Keratinocyte (primary cell): ENCODE results near the gene TSPYL6. TPM values are rescaled to one million over a fixed set of nuclear protein-coding genes. Genes with fewer than 3 reads are reported as not detected.

Experiments used
- DNase-seq: peaks from one replicate; pipeline ENCODE4 v3.0.0-alpha.2; 2011; ENCODE audit warnings: low read depth, missing footprints, low spot score
- FAIRE-seq: peaks from 2 replicates; lab custom pipeline; 2011; peaks lifted over from hg19 to GRCh38; lab: Jason Lieb, UNC
- H2AFZ ChIP-seq: 2 replicates; pipeline ENCODE4 v1.6.0; 2012; ENCODE audit warnings: low read length, control low read depth, inconsistent platforms; ENCODE audit not compliant: control insufficient read depth
- H3K27ac ChIP-seq: 2 replicates; pipeline ENCODE4 v1.5.1; 2011; ENCODE audit warnings: low read length; ENCODE audit not compliant: control insufficient read depth, insufficient read depth
- H3K27me3 ChIP-seq: 3 replicates; pipeline ENCODE4 v1.6.0; 2011; ENCODE audit warnings: low read length; ENCODE audit not compliant: control insufficient read depth, insufficient read depth; ENCODE audit errors: extremely low read depth
- H3K36me3 ChIP-seq, 2 experiments: 2 replicates in 1 of 2; 3 replicates in 1 of 2; pipeline ENCODE4 v1.5.1; 2011; ENCODE audit warnings: low read length in 2 of 2, mild to moderate bottlenecking in 1 of 2; ENCODE audit not compliant: control insufficient read depth in 2 of 2, insufficient read depth in 2 of 2; ENCODE audit errors: extremely low read depth in 1 of 2
- H3K4me1 ChIP-seq: 3 replicates; pipeline ENCODE4 v1.5.1; 2011; ENCODE audit warnings: low read length; ENCODE audit not compliant: control insufficient read depth, insufficient read depth; ENCODE audit errors: extremely low read depth
- H3K4me2 ChIP-seq: 3 replicates; pipeline ENCODE4 v1.6.0; 2011; ENCODE audit warnings: low read depth, low read length; ENCODE audit not compliant: control insufficient read depth, insufficient read depth; ENCODE audit errors: extremely low read depth
- H3K4me3 ChIP-seq, 3 experiments: fragments of 200-600 bp in 1 of 3; sonication (generic) in 1 of 3; 2 replicates in 2 of 3; 3 replicates in 1 of 3; pipeline ENCODE4 v1.5.1; 2011 to 2016; ENCODE audit warnings: low read length in 3 of 3, mild to moderate bottlenecking in 3 of 3, control low read depth in 2 of 3, inconsistent platforms in 1 of 3, low read depth in 1 of 3, mixed read lengths in 1 of 3, mixed run types in 1 of 3, moderate library complexity in 1 of 3; ENCODE audit not compliant: control insufficient read depth in 2 of 3, insufficient read depth in 2 of 3; ENCODE audit errors: extremely low read depth in 1 of 3
- H3K79me2 ChIP-seq: 2 replicates; pipeline ENCODE4 v1.6.0; 2012; ENCODE audit warnings: low read length; ENCODE audit not compliant: control insufficient read depth, insufficient read depth
- H3K9ac ChIP-seq: 3 replicates; pipeline ENCODE4 v1.6.0; 2011; ENCODE audit warnings: low read length; ENCODE audit not compliant: control insufficient read depth, insufficient read depth; ENCODE audit errors: extremely low read depth
- H3K9me1 ChIP-seq: 3 replicates; pipeline ENCODE4 v1.6.0; 2011; ENCODE audit warnings: low read length; ENCODE audit not compliant: control insufficient read depth, insufficient read depth; ENCODE audit errors: extremely low read depth
- H3K9me3 ChIP-seq: 2 replicates; pipeline ENCODE4 v1.5.1; 2012; ENCODE audit warnings: low read depth, low read length; ENCODE audit not compliant: control insufficient read depth
- H4K20me1 ChIP-seq: 3 replicates; pipeline ENCODE4 v1.6.0; 2011; ENCODE audit warnings: low read length; ENCODE audit not compliant: control insufficient read depth, insufficient read depth; ENCODE audit errors: extremely low read depth
- EZH2 ChIP-seq: IDR thresholded peaks from one replicate; pipeline ENCODE4 v1.6.1; 2012; ENCODE audit warnings: inconsistent platforms, mild to moderate bottlenecking, low read length, moderate library complexity
- dilution Hi-C: fragments of 300-500 bp; cut with MboI; formaldehyde crosslinking; loops from one replicate; pipeline ENCODE4 v1.7.0; 2020; ENCODE audit warnings: low sequenced_read_pairs; ENCODE audit not compliant: extremely low pct_ligation_motif_present
- polyA plus RNA-seq, 5 experiments: library from polyadenylated mRNA; depleted of rRNA in 3 of 5; stranded (reverse) in 3 of 5; stranded (forward) in 1 of 5; unstranded in 1 of 5; fragments of >200 nt; gene quantifications; 1 replicate in 1 of 5; 2 replicates in 3 of 5; 3 replicates in 1 of 5; pipeline versions ENCODE4 v1.2.1 to v1.2.3, GENCODE V29; 2011 to 2012; ENCODE audit warnings: missing spikeins in 2 of 5, low read depth in 1 of 5, low replicate concordance in 1 of 5
- TF ChIP-seq, protein P1 (sequence below), 3 experiments: IDR thresholded peaks in 1 of 3; conservative IDR thresholded peaks in 1 of 3; optimal IDR thresholded peaks in 1 of 3; 2 replicates in 2 of 3; 3 replicates in 1 of 3; pipeline versions ENCODE3 to v1.5.1; 2011; ENCODE audit warnings: low read length in 3 of 3, mild to moderate bottlenecking in 3 of 3, moderate library complexity in 2 of 3, control low read depth in 1 of 3, inconsistent platforms in 1 of 3; ENCODE audit not compliant: insufficient read depth in 2 of 3; ENCODE audit errors: extremely low read depth in 1 of 3

The TSPYL6 gene
- polyA plus RNA-seq, 1 donor (not counting 4 experiments of a cell fraction or from before 2014, with no cell fraction given): not detected

DNA sequence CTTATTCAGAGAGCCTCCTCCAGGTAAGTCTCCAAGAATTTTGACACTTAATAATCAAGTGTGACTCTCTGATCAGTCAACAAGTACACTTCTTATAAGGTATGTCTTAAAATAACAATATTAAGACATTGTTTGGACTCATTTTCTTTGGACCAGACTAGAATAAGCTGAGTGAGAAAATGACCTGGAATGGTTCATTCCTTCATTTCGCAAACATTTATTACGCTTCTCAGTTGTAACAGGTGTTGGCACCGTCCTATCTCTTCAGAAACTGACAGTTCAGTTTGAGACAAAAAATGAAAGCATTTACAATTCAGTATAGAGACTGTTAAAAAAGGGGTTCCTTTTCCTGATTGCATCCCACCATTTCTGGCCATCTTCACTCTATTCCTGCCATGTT is 46.6 kb downstream of the TSPYL6 start:
- H3K4me3 ChIP-seq: no peak overlapping the region
- H3K27ac ChIP-seq: no peak overlapping the region
- DNase-seq (no peak), FAIRE-seq (no peak)
- H3K9ac ChIP-seq: no peak overlapping the region
- no peaks in the 10 kb centered on the region for H3K27me3 ChIP-seq
- no peaks in the 10 kb centered on the region for H4K20me1 ChIP-seq
- no peaks in the 10 kb centered on the region for H3K4me1 ChIP-seq
- no peaks in the 10 kb centered on the region for H3K9me3 ChIP-seq
- no peaks in the 10 kb centered on the region for H3K36me3 ChIP-seq
- H2AFZ ChIP-seq: no peak overlapping the region
- TF ChIP-seq, protein P1, sequence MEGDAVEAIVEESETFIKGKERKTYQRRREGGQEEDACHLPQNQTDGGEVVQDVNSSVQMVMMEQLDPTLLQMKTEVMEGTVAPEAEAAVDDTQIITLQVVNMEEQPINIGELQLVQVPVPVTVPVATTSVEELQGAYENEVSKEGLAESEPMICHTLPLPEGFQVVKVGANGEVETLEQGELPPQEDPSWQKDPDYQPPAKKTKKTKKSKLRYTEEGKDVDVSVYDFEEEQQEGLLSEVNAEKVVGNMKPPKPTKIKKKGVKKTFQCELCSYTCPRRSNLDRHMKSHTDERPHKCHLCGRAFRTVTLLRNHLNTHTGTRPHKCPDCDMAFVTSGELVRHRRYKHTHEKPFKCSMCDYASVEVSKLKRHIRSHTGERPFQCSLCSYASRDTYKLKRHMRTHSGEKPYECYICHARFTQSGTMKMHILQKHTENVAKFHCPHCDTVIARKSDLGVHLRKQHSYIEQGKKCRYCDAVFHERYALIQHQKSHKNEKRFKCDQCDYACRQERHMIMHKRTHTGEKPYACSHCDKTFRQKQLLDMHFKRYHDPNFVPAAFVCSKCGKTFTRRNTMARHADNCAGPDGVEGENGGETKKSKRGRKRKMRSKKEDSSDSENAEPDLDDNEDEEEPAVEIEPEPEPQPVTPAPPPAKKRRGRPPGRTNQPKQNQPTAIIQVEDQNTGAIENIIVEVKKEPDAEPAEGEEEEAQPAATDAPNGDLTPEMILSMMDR (optimal IDR thresholded peaks at IDR 0.05 in 1 of 3, IDR thresholded peaks at IDR 0.05 in 1 of 3, conservative IDR thresholded peaks at IDR 0.05 in 1 of 3; ENCODE audit: extremely low read depth in 1 of 3, insufficient read depth in 2 of 3, low read length in 3 of 3): no peak
- H3K4me2 ChIP-seq: no peak overlapping the region
- dilution Hi-C loops: no loop called here
- H3K79me2 ChIP-seq: no peaks in the 10 kb centered on the region
- H3K9me1 ChIP-seq: no peaks in the 10 kb centered on the region

DNA sequence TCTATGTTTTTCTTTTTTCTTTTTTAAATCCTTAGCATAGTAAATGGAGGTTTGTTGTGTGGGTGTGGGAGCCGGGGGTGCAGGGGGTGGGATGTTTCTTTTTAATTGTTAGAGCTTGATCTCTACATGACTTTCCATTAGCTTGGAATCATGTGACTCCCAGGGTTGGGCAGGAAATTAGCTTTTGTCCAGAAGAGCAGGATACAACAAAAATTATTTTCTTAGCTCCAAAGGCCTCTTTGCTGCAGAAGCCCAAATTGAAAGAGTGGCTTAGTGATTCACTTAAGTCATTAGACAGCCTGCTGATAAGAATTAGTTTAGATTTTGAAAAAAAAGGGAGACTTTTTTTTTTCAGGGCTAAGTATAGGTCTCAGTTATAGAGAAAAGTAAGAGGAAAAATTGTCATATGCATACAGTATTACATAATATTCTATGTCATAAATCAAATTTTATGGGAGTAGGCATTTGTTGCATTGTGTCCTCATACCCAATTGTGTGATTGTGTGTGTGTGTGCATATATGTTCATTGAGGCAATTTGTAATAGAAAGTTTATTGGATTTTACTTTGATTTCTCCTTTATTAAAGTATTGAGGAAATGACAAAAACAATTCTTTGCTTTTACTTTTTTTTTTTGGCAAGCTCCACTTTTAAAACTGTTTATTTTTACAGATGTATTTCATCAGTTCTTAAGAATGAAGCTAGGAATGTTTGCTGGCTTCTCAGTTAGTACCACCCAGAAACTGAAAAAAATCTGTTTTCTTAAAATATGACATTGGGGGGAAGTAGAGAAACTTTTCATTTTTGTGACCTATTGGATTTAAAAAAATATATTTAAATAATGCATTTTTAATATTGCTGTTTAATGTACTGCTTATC is 47.4 kb downstream of the TSPYL6 start:
- Histone ChIP-seq H3K36me3 (no peaks in the 10 kb centered on the region), H3K4me3 (no peak overlapping the region), H3K4me2 (no peak overlapping the region), H3K79me2 (no peaks in the 10 kb centered on the region), H3K9me3 (no peaks in the 10 kb centered on the region), H3K9ac (no peak overlapping the region), H3K4me1 (no peaks in the 10 kb centered on the region), H4K20me1 (no peaks in the 10 kb centered on the region), H3K27ac (no peak overlapping the region), H3K27me3 (no peaks in the 10 kb centered on the region), H3K9me1 (no peaks in the 10 kb centered on the region), H2AFZ (no peak overlapping the region)
- dilution Hi-C loops: no loop called here
- FAIRE-seq (no peak), DNase-seq (no peak)
- TF ChIP-seq, protein P1 (optimal IDR thresholded peaks at IDR 0.05 in 1 of 3, IDR thresholded peaks at IDR 0.05 in 1 of 3, conservative IDR thresholded peaks at IDR 0.05 in 1 of 3; ENCODE audit: extremely low read depth in 1 of 3, insufficient read depth in 2 of 3, low read length in 3 of 3): no peak
- TF ChIP-seq EZH2: no peak
